ENCODE results near the gene FZD2. TPM values are rescaled to one million over a fixed set of nuclear protein-coding genes. Genes with fewer than 3 reads are reported as not detected.

FZD2 gene
- total RNA-seq, 2 experiments from 2014 or later = not detected

GRCh38 chr17:44527954-44528353 lies 29.3 kb upstream of the FZD2 start:
- intact Hi-C loops (cut with DNase I, micrococcal nuclease) = no loop called here
- no peak for ATAC-seq (ENCODE audit: poor library complexity)
- H3K27ac ChIP-seq (ENCODE audit: low read depth in 1 of 2, low read length in 2 of 2) = no peak overlapping the region
- H3K4me1 ChIP-seq (ENCODE audit: insufficient read depth, low read length) = no peaks in the 10 kb centered on the region
- no peak for TF ChIP-seq CTCF (IDR thresholded peaks at IDR 0.05)
- H3K27ac Mint-ChIP-seq = no peak overlapping the region
- CTCF ChIA-PET = no interaction called here
- POLR2A ChIA-PET = no interaction called here
- H3K4me3 Mint-ChIP-seq = no peak overlapping the region
- H3K36me3 ChIP-seq (ENCODE audit: insufficient read depth, low read length) = no peaks in the 10 kb centered on the region
- no peaks in the 10 kb centered on the region for H3K9me3 Mint-ChIP-seq
- no peaks in the 10 kb centered on the region for H3K36me3 Mint-ChIP-seq (ENCODE audit: low read depth)
- H3K4me3 ChIP-seq (ENCODE audit: low read length) = no peak overlapping the region
- peaks cover 0 to 4% of the 10 kb centered on the region in 2 experiments for H3K27me3 ChIP-seq (ENCODE audit: control insufficient read depth in 1 of 2, insufficient read depth in 2 of 2, low read length in 2 of 2)
- H3K27me3 Mint-ChIP-seq = peaks cover 40% of the 10 kb centered on the region
- H3K4me1 Mint-ChIP-seq (ENCODE audit: low read depth) = no peaks in the 10 kb centered on the region
- H3K9me3 ChIP-seq (ENCODE audit: control insufficient read depth in 1 of 2, insufficient read depth in 1 of 2, low read length in 2 of 2) = peaks cover 0 to 6% of the 10 kb centered on the region in 2 experiments
- no peak for DNase-seq

GRCh38 chr17:44529864-44530263 lies 27.4 kb upstream of the FZD2 start:
- no peak for DNase-seq
- Histone ChIP-seq H3K27ac (ENCODE audit: low read depth in 1 of 2, low read length in 2 of 2) (no peak overlapping the region), H3K27me3 (ENCODE audit: control insufficient read depth in 1 of 2, insufficient read depth in 2 of 2, low read length in 2 of 2) (no peaks in the 10 kb centered on the region), H3K36me3 (ENCODE audit: insufficient read depth, low read length) (no peaks in the 10 kb centered on the region), H3K9me3 (ENCODE audit: control insufficient read depth in 1 of 2, insufficient read depth in 1 of 2, low read length in 2 of 2) (peaks cover 0 to 6% of the 10 kb centered on the region in 2 experiments), H3K4me3 (ENCODE audit: low read length) (no peak overlapping the region), H3K4me1 (ENCODE audit: insufficient read depth, low read length) (peaks cover 8% of the 10 kb centered on the region)
- no peak for TF ChIP-seq CTCF (IDR thresholded peaks at IDR 0.05)
- Mint-ChIP-seq H3K27ac (no peak overlapping the region), H3K4me1 (ENCODE audit: low read depth) (no peaks in the 10 kb centered on the region), H3K27me3 (peaks cover 33% of the 10 kb centered on the region), H3K4me3 (no peak overlapping the region), H3K36me3 (ENCODE audit: low read depth) (no peaks in the 10 kb centered on the region), H3K9me3 (no peaks in the 10 kb centered on the region)
- intact Hi-C loops (cut with DNase I, micrococcal nuclease) = loop anchor here in 1 of 2 experiments (5.0 to 10.0 kb wide), 3 partner anchors 107 to 335 kb away; no protein-coding TSS in a partner anchor
- POLR2A ChIA-PET = no interaction called here
- ATAC-seq (ENCODE audit: poor library complexity) = no peak
- CTCF ChIA-PET = no interaction called here

DNA sequence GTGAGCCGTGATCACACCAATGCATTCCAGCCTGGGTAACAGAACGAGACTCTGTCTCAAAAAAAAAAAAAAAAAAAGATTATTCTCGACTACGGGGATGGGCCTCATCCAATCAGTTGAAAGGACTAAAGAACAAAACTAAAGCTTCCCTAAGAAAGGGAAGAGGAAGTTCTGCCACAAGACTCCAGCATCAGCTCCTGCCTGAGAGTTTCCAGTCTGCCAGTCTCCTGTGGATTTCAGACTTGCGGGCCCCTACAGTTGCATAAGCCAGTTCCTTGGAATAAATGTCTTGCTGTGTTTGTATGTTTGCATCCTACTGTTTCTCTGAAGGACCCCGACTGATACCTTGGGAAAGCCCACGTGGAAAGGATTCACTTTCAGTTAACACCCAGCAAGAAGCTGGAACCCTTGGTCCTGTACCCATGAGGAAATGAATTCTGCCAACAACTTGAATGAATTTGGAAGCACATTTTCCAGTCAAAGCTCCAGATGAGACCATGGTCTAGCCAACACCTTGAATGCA lies 26.3 kb upstream of the FZD2 start:
- CTCF ChIA-PET = no interaction called here
- no peaks in the 10 kb centered on the region for H3K27me3 ChIP-seq (ENCODE audit: control insufficient read depth in 1 of 2, insufficient read depth in 2 of 2, low read length in 2 of 2)
- intact Hi-C loops (cut with DNase I, micrococcal nuclease) = loop anchor here in 1 of 2 experiments (5.0 to 10.0 kb wide), 3 partner anchors 106 to 334 kb away; no protein-coding TSS in a partner anchor
- H3K4me3 ChIP-seq (ENCODE audit: low read length) = no peak overlapping the region
- Mint-ChIP-seq H3K4me1 (ENCODE audit: low read depth) (no peaks in the 10 kb centered on the region), H3K36me3 (ENCODE audit: low read depth) (no peaks in the 10 kb centered on the region), H3K27ac (no peak overlapping the region), H3K4me3 (no peak overlapping the region), H3K27me3 (peaks cover 28% of the 10 kb centered on the region), H3K9me3 (no peaks in the 10 kb centered on the region)
- H3K36me3 ChIP-seq (ENCODE audit: insufficient read depth, low read length) = no peaks in the 10 kb centered on the region
- POLR2A ChIA-PET = no interaction called here
- peaks cover 0 to 6% of the 10 kb centered on the region in 2 experiments for H3K9me3 ChIP-seq (ENCODE audit: control insufficient read depth in 1 of 2, insufficient read depth in 1 of 2, low read length in 2 of 2)
- no peak for ATAC-seq (ENCODE audit: poor library complexity)
- no peak for TF ChIP-seq CTCF (IDR thresholded peaks at IDR 0.05)
- DNase-seq = no peak
- peaks cover 8% of the 10 kb centered on the region for H3K4me1 ChIP-seq (ENCODE audit: insufficient read depth, low read length)
- no peak overlapping the region for H3K27ac ChIP-seq (ENCODE audit: low read depth in 1 of 2, low read length in 2 of 2)
